Iris pigment epithelial cell (primary cell): ENCODE results near the gene GIPC2.
"Not testable (repeated sequence)": the region's sequence is repeated elsewhere in the genome, so short reads cannot be mapped to it uniquely, and the experiment has no call there.

Source experiments
- DNase-seq: peaks from one replicate; pipeline ENCODE4 v3.0.0-alpha.2; 2011; ENCODE audit warnings: low read depth

Gene GIPC2

GRCh38 chr1:78095593-78095992 is 49.8 kb downstream of the GIPC2 start:
- peak; percentile 92 for DNase-seq

DNA sequence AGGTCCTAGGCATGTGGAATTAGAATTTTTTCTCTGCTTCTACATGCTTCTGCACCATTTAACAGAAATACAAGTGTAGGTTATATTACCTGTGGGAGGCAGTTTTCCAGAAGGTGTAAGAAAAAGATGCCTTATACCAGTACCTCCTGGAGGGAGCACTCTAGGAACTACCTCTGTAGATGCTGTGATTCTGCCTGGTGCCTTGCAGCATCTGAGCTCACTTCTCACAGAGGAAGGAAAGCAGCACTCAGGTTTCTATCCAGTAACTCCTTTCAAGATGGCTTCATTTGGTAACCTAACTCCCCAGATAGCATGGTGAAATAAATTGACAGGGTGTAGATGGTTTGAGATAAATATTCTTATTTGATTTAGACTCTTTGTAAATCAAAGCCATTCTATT is 50.3 kb downstream of the GIPC2 start:
- no peak for DNase-seq

- no peak for DNase-seq
These were observed 51.2 kb downstream of the GIPC2 start for GRCh38 chr1:78096976-78097375.

DNA sequence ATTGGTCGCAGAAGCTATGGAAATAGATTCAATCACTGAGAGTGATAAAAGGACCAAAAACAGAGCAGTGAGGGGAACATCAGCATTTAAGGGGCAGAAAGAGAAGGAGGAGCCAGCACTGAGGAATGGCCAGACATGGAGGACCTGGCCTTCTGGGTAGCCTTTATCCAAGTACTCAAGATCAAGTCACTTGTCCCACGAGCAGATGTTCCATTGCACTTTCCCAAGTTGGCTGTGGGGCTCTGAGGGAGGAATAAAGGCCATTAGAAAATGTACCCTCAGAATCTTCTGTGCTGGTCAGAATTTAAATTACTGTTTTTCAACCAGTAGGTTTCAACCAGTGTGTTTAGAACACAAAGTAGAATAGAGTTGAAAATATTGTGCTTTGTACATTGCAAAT is 55.3 kb downstream of the GIPC2 start:
- DNase-seq = no peak

- DNase-seq = peak; percentile 94
These were observed 55.7 kb downstream of the GIPC2 start for GRCh38 chr1:78101514-78101913.

- peak; percentile 97 for DNase-seq
These were observed 56.3 kb downstream of the GIPC2 start for GRCh38 chr1:78102082-78102481.

- DNase-seq = no peak
These were observed 57.1 kb downstream of the GIPC2 start for GRCh38 chr1:78102916-78103315.

DNA sequence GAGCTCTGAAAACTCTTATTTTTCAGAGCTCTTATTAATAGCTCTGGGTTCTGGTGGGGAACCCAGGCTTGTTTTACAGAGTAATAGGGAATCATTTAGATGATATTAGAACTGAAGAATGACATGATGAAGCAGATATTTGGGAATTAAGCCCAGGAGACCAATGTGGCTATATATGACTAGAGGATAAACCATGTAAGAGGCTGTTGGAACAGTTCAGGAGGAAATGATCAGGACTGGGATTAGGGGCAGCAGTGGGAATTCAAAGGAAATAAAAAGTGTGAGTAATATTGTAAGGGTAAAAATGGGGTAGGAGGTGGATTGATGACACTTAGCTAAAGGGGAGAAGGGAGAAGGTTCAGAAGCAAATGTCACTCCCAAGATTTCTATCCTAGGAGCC is 58.6 kb downstream of the GIPC2 start:
- peak; percentile 67 for DNase-seq

DNA sequence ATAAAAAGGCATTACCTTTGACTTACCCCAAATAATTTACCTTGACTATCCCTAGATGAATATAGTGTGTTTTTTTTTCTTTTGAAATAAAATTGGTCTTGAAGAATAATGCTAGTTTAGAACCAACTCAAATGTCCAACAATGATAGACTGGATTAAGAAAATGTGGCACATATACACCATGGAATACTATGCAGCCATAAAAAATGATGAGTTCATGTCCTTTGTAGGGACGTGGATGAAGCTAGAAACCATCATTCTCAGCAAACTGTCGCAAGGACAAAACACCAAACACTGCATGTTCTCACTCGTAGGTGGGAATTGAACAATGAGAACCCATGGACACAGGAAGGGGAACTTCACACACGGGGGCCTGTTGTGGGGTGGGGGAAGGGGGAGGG is 63.9 kb downstream of the GIPC2 start:
- DNase-seq = not testable (repeated sequence)

- DNase-seq = no peak
These were observed 67.6 kb downstream of the GIPC2 start for GRCh38 chr1:78113156-78113916.

GRCh38 chr1:78114034-78114956 is 68.5 kb downstream of the GIPC2 start:
- DNase-seq = peak; percentile 78

DNA sequence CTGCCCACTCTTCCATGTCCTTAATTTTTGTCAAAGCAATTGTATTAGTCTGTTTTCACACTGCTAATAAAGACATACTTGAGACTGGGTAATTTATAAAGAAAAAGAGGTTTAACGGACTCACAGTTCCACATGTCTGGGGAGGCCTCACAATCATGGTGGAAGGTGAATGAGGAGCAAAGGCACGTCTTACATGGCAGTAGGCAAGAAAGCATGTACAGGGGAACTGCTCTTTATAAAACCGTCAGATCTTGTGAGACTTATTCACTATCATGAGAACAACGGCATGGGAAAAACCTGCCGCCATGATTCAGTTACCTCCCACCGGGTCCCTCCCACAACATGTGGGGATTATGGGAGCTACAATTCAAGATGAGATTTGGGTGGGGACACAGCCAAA is 74.7 kb downstream of the GIPC2 start:
- not testable (repeated sequence) for DNase-seq

DNA sequence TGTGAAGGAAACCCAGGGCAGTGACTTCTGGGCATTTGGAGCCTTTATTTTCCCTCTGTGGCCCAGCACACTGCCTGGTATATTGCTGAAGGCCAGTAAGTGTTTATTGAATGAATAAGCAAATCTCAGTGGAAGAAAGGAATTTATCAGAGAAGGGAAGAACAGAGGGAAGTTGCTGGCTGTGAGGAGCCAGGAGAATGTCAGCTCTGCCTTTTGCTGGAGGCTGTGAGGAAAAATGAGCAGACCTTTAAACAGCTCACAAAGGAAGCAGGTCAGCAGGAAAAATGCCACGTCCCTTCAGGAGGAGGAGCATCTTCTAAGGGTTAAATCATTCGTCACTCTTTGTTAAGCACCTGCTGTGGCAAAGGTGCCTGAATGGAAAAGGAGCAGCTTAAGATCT is 75.9 kb downstream of the GIPC2 start:
- DNase-seq = no peak

GRCh38 chr1:78122389-78122788 is 76.6 kb downstream of the GIPC2 start:
- no peak for DNase-seq

GRCh38 chr1:78126506-78126905 is 80.7 kb downstream of the GIPC2 start:
- DNase-seq = peak; percentile 17

GRCh38 chr1:78132174-78132947 is 86.6 kb downstream of the GIPC2 start:
- DNase-seq = no peak

- DNase-seq = no peak
These were observed 87.2 kb downstream of the GIPC2 start for GRCh38 chr1:78132948-78133322.

- no peak for DNase-seq
These were observed 90.9 kb downstream of the GIPC2 start for GRCh38 chr1:78136680-78137079.

DNA sequence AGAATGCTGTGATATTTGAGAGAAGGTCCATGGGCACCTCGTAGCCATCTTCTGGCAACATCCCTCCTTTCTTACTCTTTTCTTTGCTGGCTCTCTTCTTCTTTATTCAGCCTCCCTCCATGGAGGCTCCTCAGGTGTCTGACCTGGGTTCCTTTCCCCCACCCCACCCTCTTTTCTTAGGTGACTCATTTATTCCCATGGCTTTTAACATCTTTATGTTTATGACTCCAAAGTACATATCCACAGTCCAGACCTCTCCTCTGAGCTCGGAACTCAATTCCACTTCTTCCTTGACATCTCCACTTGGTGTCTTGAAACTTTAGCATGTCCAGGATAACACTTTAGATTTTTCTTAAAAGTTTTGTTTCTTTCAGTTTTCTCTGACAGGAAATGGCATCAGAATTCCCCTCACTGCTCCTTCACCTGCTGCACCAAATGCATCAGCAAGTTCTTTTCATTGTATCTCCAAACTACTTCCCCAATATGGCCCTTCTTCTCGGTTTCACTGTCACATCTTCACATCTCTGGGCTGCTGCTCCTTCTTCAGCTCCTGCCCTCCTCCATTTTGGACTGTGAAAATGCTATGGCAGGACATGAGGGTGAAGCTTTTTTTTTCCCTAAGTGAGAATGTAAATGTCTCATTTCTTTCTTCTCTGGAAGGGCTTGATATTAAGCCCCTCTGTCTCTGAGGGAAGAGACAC is 95.9 kb downstream of the GIPC2 start:
- DNase-seq = no peak

- no peak for DNase-seq
These were observed 97.0 kb downstream of the GIPC2 start for GRCh38 chr1:78142736-78143135.

DNA sequence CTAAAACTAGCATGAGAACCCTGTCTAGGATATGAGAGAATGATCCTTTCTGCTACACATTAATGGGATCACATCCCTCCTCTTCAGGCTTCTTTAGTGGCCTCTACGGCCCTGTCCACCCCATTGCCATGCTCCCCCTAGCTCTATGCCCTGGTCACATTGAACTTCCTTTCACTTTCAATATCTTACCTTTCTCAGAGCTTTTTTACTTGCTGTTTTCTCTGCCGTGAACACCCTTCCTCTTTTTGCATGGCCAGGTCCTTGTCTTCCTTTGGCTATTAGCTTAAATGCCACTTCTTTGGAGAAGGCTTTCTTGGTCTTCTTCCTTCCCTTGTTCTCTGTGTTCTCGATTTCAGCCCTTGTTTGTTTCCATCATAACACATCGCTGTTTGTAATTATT is 97.4 kb downstream of the GIPC2 start:
- DNase-seq = no peak

DNA sequence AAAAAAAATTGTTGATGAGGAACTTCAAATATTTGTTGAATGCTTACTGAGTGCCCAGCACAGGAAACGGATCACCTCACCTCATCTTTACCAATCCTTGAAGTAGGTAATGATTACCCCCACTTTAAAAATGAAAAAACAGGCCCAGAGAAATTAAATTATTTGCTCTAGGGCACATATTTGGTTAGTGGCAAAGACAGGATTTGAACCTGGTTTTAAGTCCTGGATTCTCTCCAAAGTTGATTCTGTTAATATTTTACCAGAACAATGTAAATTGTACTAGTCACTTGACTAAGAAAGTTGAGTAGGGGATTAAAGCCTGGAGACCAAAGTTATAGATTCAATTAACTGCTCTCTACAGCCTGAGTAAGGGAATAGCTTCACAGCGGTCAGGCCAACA is 97.9 kb downstream of the GIPC2 start:
- no peak for DNase-seq
